HL-60 (cell line): ENCODE results near the gene AFF3.

Experiments
- DNase-seq, 2 experiments: peaks; one replicate each; pipeline ENCODE4 v3.0.0-alpha.2; 2010 to 2020; ENCODE audit warnings: low read depth in 1 of 2, low spot score in 1 of 2
- H3K27ac ChIP-seq: fragments of 250-450 bp; sonication (Bioruptor Pico); replicated peaks from 2 replicates; pipeline ENCODE4 v1.5.1; 2020; ENCODE audit warnings: mild to moderate bottlenecking, moderate library complexity
- H3K27me3 ChIP-seq: fragments of 250-450 bp; sonication (Bioruptor Pico); 2 replicates; pipeline ENCODE4 v1.5.1; 2021; ENCODE audit warnings: mild to moderate bottlenecking, moderate library complexity; ENCODE audit not compliant: insufficient read depth, poor library complexity, severe bottlenecking
- H3K4me3 ChIP-seq: replicated peaks from 2 replicates; pipeline ENCODE4 v1.5.1; 2011; ENCODE audit warnings: mild to moderate bottlenecking, control low read depth, low read length; ENCODE audit not compliant: insufficient read depth
- GABPA ChIP-seq: IDR thresholded peaks from 2 replicates; pipeline ENCODE4 v1.6.1; 2012; ENCODE audit warnings: low read depth
- POLR2AphosphoS5 ChIP-seq: IDR thresholded peaks from 2 replicates; pipeline ENCODE4 v1.6.1; 2012; ENCODE audit warnings: low read depth
- SPI1 ChIP-seq: IDR thresholded peaks from 2 replicates; pipeline ENCODE4 v1.6.1; 2012; ENCODE audit warnings: low read depth, mild to moderate bottlenecking, borderline replicate concordance
- TF ChIP-seq, protein P1 (sequence below): IDR thresholded peaks from one replicate; pipeline ENCODE4 v1.5.1; 2011; ENCODE audit warnings: low read length, control low read depth, inconsistent platforms; ENCODE audit not compliant: insufficient read depth
- TF ChIP-seq, protein P2 (sequence below): IDR thresholded peaks from 2 replicates; pipeline ENCODE4 v1.6.1; 2012; ENCODE audit warnings: low read depth; ENCODE audit not compliant: insufficient replicate concordance

The AFF3 gene

DNA sequence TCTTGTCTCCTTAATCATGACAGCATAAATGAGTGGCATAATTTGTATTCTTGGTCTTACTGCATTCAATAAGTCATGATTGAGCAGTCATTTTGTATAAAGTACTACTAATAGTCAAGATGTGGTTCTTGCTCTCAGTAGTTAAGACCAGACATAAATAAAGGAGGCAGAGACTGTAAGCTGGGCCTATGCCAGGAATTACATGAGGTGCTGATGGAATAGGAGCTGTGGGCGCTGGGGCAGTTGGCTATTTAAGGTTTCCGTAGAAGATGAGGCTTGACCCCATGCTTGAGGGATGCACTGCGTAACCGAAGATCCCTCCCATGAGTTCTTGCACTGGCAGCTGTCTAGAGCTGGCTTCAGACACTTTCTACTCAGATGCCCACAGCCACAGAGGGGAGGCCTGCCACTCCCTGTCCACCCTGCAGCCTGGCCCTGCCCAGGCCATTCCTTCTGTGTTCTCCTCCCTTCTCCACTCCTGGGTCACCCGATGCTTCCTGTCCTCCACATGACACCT, 501.7 kb downstream of the AFF3 start:
- Histone ChIP-seq H3K27ac (no peak overlapping the region), H3K4me3 (no peak overlapping the region), H3K27me3 (no peaks in the 10 kb centered on the region)
- TF ChIP-seq, protein P1, sequence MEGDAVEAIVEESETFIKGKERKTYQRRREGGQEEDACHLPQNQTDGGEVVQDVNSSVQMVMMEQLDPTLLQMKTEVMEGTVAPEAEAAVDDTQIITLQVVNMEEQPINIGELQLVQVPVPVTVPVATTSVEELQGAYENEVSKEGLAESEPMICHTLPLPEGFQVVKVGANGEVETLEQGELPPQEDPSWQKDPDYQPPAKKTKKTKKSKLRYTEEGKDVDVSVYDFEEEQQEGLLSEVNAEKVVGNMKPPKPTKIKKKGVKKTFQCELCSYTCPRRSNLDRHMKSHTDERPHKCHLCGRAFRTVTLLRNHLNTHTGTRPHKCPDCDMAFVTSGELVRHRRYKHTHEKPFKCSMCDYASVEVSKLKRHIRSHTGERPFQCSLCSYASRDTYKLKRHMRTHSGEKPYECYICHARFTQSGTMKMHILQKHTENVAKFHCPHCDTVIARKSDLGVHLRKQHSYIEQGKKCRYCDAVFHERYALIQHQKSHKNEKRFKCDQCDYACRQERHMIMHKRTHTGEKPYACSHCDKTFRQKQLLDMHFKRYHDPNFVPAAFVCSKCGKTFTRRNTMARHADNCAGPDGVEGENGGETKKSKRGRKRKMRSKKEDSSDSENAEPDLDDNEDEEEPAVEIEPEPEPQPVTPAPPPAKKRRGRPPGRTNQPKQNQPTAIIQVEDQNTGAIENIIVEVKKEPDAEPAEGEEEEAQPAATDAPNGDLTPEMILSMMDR: no peak
- TF ChIP-seq GABPA (no peak), POLR2AphosphoS5 (no peak), SPI1 (no peak)
- TF ChIP-seq, protein P2, sequence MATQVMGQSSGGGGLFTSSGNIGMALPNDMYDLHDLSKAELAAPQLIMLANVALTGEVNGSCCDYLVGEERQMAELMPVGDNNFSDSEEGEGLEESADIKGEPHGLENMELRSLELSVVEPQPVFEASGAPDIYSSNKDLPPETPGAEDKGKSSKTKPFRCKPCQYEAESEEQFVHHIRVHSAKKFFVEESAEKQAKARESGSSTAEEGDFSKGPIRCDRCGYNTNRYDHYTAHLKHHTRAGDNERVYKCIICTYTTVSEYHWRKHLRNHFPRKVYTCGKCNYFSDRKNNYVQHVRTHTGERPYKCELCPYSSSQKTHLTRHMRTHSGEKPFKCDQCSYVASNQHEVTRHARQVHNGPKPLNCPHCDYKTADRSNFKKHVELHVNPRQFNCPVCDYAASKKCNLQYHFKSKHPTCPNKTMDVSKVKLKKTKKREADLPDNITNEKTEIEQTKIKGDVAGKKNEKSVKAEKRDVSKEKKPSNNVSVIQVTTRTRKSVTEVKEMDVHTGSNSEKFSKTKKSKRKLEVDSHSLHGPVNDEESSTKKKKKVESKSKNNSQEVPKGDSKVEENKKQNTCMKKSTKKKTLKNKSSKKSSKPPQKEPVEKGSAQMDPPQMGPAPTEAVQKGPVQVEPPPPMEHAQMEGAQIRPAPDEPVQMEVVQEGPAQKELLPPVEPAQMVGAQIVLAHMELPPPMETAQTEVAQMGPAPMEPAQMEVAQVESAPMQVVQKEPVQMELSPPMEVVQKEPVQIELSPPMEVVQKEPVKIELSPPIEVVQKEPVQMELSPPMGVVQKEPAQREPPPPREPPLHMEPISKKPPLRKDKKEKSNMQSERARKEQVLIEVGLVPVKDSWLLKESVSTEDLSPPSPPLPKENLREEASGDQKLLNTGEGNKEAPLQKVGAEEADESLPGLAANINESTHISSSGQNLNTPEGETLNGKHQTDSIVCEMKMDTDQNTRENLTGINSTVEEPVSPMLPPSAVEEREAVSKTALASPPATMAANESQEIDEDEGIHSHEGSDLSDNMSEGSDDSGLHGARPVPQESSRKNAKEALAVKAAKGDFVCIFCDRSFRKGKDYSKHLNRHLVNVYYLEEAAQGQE: no peak
- no peak for DNase-seq

DNA sequence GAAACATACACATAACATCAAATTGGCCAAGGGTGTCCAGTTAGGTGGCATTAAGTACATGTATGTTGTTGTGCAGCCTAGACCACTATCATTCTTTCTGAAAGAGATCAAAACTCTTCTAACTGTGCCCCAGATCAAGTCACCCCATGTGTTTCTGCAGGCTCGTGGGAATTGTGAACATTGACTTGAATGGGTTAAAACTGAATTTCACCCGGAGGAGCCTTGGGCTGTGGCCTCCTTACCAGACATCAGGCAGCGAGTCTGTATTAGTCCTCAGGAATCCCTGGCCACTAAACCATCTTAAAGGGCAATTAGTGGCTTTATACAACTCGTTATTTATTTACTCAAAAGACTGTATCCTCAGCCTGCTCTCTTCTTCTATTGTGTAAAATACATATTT, 503.6 kb downstream of the AFF3 start:
- TF ChIP-seq SPI1 (no peak), POLR2AphosphoS5 (no peak), GABPA (no peak)
- TF ChIP-seq, protein P2: no peak
- TF ChIP-seq, protein P1: no peak
- DNase-seq: no peak
- H3K27ac ChIP-seq: no peak overlapping the region
- H3K4me3 ChIP-seq: no peak overlapping the region
- no peaks in the 10 kb centered on the region for H3K27me3 ChIP-seq

DNA sequence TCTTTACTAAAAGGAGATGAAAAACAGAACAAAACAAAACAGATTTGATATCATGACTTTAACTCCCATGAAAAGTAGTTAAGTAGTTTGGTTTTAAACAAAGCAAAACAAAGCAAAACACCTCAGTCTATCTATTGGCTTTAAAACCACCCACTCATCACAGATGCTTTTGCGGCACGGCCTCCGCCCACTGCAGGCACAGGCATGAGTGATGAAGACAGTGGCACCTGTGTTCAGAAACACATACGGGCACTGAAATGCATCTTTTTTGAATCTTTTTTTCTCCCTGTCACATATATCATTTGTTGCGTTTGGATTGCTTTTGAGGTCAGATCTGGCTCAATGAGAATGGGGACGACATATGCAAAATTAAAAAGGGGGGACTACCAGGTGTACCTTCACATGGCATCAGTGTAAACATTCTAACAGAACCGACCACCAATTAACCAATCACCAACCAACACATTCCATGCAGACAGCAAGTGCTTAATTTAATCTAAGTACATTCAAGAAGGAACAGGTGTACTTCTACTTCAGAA, 505.2 kb downstream of the AFF3 start:
- no peak for DNase-seq

More for the DNA sequence above, 505.2 kb downstream of the AFF3 start:
- Histone ChIP-seq H3K27ac (no peak overlapping the region), H3K27me3 (no peaks in the 10 kb centered on the region), H3K4me3 (no peak overlapping the region)
- TF ChIP-seq POLR2AphosphoS5: no peak
- TF ChIP-seq GABPA: no peak
- no peak for TF ChIP-seq SPI1
- TF ChIP-seq, protein P2: no peak
- TF ChIP-seq, protein P1: no peak
